Fibroblast of lung (primary cell): ENCODE measurements around the gene GNL3L. TPM values are rescaled to one million over a fixed set of nuclear protein-coding genes. Genes with fewer than 3 reads are reported as not detected.

Experiments
- DNase-seq, 2 donors: peaks; one replicate each; pipeline versions ENCODE4 v3.0.0 to v3.0.0-alpha.2; 2010; ENCODE audit warnings: low read depth in 2 of 2
- H2AFZ ChIP-seq: 2 replicates; pipeline ENCODE4 v1.5.1; 2012; ENCODE audit warnings: low read length, control low read depth, inconsistent platforms
- H3K27ac ChIP-seq: 2 replicates; pipeline ENCODE4 v1.5.1; 2011; ENCODE audit warnings: low read length, control low read depth; ENCODE audit not compliant: insufficient read depth
- H3K27me3 ChIP-seq: 2 replicates; pipeline ENCODE4 v1.5.1; 2011; ENCODE audit warnings: mild to moderate bottlenecking, low read length; ENCODE audit not compliant: control insufficient read depth, insufficient read depth
- H3K36me3 ChIP-seq: 2 replicates; pipeline ENCODE4 v1.5.1; 2011; ENCODE audit warnings: low read length; ENCODE audit not compliant: control insufficient read depth, insufficient read depth
- H3K4me1 ChIP-seq: 2 replicates; pipeline ENCODE4 v1.5.1; 2011; ENCODE audit warnings: low read length; ENCODE audit not compliant: control insufficient read depth, insufficient read depth; ENCODE audit errors: extremely low read depth
- H3K4me2 ChIP-seq: 2 replicates; pipeline ENCODE4 v1.5.1; 2011; ENCODE audit warnings: low read length, control low read depth; ENCODE audit not compliant: insufficient read depth; ENCODE audit errors: extremely low read depth
- H3K4me3 ChIP-seq, 4 experiments: fragments of 200-600 bp in 1 of 4; sonication (generic) in 1 of 4; replicated peaks in 1 of 4; 2 replicates each; pipeline ENCODE4 v1.5.1; 2011 to 2016; ENCODE audit warnings: low read length in 4 of 4, low read depth in 3 of 4, mild to moderate bottlenecking in 3 of 4, control low read depth in 2 of 4, inconsistent platforms in 1 of 4, mixed read lengths in 1 of 4; ENCODE audit not compliant: insufficient read depth in 1 of 4; ENCODE audit errors: control extremely low read depth in 1 of 4
- H3K79me2 ChIP-seq: 2 replicates; pipeline ENCODE4 v1.5.1; 2012; ENCODE audit warnings: mild to moderate bottlenecking, low read length, inconsistent platforms; ENCODE audit not compliant: control insufficient read depth, insufficient read depth
- H3K9ac ChIP-seq: 2 replicates; pipeline ENCODE4 v1.5.1; 2011; ENCODE audit warnings: mild to moderate bottlenecking, low read length, control low read depth; ENCODE audit not compliant: insufficient read depth
- H3K9me3 ChIP-seq: 2 replicates; pipeline ENCODE4 v1.5.1; 2012; ENCODE audit warnings: low read depth, low read length; ENCODE audit not compliant: control insufficient read depth, insufficient read depth
- H4K20me1 ChIP-seq: 2 replicates; pipeline ENCODE4 v1.5.1; 2011; ENCODE audit warnings: low read length; ENCODE audit not compliant: control insufficient read depth, insufficient read depth; ENCODE audit errors: extremely low read depth
- CTCF ChIP-seq, 2 donors: IDR thresholded peaks in 1 of 2; conservative IDR thresholded peaks in 1 of 2; 1 replicate in 1 of 2; 2 replicates in 1 of 2; pipeline ENCODE4 v1.5.1; 2011 to 2012; ENCODE audit warnings: low read length in 2 of 2, control low read depth in 1 of 2, inconsistent platforms in 1 of 2, low read depth in 1 of 2, mild to moderate bottlenecking in 1 of 2
- EZH2 ChIP-seq: IDR thresholded peaks from 2 replicates; pipeline ENCODE4 v1.5.1; 2012; ENCODE audit warnings: low read length, control low read depth, mild to moderate bottlenecking; ENCODE audit errors: missing control alignments
- polyA plus RNA-seq, 2 donors: library from polyadenylated mRNA; depleted of rRNA in 1 of 2; stranded (reverse) in 1 of 2; unstranded in 1 of 2; fragments of >200 nt; gene quantifications; 2 replicates each; pipeline ENCODE4 v1.2.1, GENCODE V29; 2011 to 2012; ENCODE audit warnings: missing spikeins in 1 of 2
- total RNA-seq: library from RNA; depleted of rRNA; stranded (reverse); fragments of >200 nt; gene quantifications from 2 replicates; pipeline ENCODE4 v1.2.1, GENCODE V29; 2014

GNL3L gene
- total and polyA plus RNA-seq, 2 donors (not counting 1 experiment from before 2014, with no cell fraction given) = 17.3 to 29.3 TPM

GRCh38 chrX:54492340-54492739, 37.7 kb upstream of the GNL3L start:
- no peaks in the 10 kb centered on the region for H4K20me1 ChIP-seq
- peaks cover 7% of the 10 kb centered on the region for H3K4me1 ChIP-seq
- peak overlapping the region; percentile 26 for H2AFZ ChIP-seq
- TF ChIP-seq CTCF (conservative IDR thresholded peaks at IDR 0.05 in 1 of 2, IDR thresholded peaks at IDR 0.05 in 1 of 2; ENCODE audit: low read depth in 1 of 2, low read length in 2 of 2) = no peak
- DNase-seq = peak; percentile 47 to 66
- no peak overlapping the region for H3K9ac ChIP-seq
- no peaks in the 10 kb centered on the region for H3K9me3 ChIP-seq
- peak overlapping the region; percentile 59 for H3K4me2 ChIP-seq
- H3K27ac ChIP-seq = peak overlapping the region; percentile 65
- peaks cover 48% of the 10 kb centered on the region for H3K79me2 ChIP-seq
- peak overlapping the region in 2 of 4 experiments; percentile 12 to 71 for H3K4me3 ChIP-seq
- no peaks in the 10 kb centered on the region for H3K27me3 ChIP-seq
- H3K36me3 ChIP-seq = no peaks in the 10 kb centered on the region

- peak overlapping the region; percentile 69 for H3K4me2 ChIP-seq
- H3K4me3 ChIP-seq = peak overlapping the region; percentile 42 to 72 (median 65)
- no peaks in the 10 kb centered on the region for H3K9me3 ChIP-seq
- DNase-seq = peak; percentile 26 to 33
- H3K4me1 ChIP-seq = peaks cover 7% of the 10 kb centered on the region
- H4K20me1 ChIP-seq = no peaks in the 10 kb centered on the region
- H3K36me3 ChIP-seq = no peaks in the 10 kb centered on the region
- peak overlapping the region; percentile 57 for H3K27ac ChIP-seq
- peaks cover 44% of the 10 kb centered on the region for H3K79me2 ChIP-seq
- TF ChIP-seq CTCF (conservative IDR thresholded peaks at IDR 0.05 in 1 of 2, IDR thresholded peaks at IDR 0.05 in 1 of 2; ENCODE audit: low read depth in 1 of 2, low read length in 2 of 2) = no peak
- TF ChIP-seq EZH2 = no peak
- no peaks in the 10 kb centered on the region for H3K27me3 ChIP-seq
- peak overlapping the region; percentile 74 for H3K9ac ChIP-seq
- H2AFZ ChIP-seq = peak overlapping the region; percentile 36
Measured at GRCh38 chrX:54494166-54494988, 35.6 kb upstream of the GNL3L start.

GRCh38 chrX:54494989-54495813, 34.8 kb upstream of the GNL3L start:
- no peaks in the 10 kb centered on the region for H3K36me3 ChIP-seq
- peak overlapping the region; percentile 42 to 72 (median 65) for H3K4me3 ChIP-seq
- H3K9me3 ChIP-seq = no peaks in the 10 kb centered on the region
- peak overlapping the region; percentile 57 for H3K27ac ChIP-seq
- H3K79me2 ChIP-seq = peaks cover 42% of the 10 kb centered on the region
- peak overlapping the region; percentile 74 for H3K9ac ChIP-seq
- H4K20me1 ChIP-seq = no peaks in the 10 kb centered on the region
- peak overlapping the region; percentile 36 for H2AFZ ChIP-seq
- H3K4me2 ChIP-seq = peak overlapping the region; percentile 69
- peak; percentile 26 to 35 for DNase-seq
- H3K27me3 ChIP-seq = no peaks in the 10 kb centered on the region
- peaks cover 7% of the 10 kb centered on the region for H3K4me1 ChIP-seq
- TF ChIP-seq EZH2 (no peak), CTCF (conservative IDR thresholded peaks at IDR 0.05 in 1 of 2, IDR thresholded peaks at IDR 0.05 in 1 of 2; ENCODE audit: low read depth in 1 of 2, low read length in 2 of 2) (no peak)
